OCI-LY1 (cell line): ENCODE data around the gene PTPRN2.

Source experiments
- H2AFZ ChIP-seq: fragments of 200-600 bp; sonication (generic), shearing (Covaris generic); 2 replicates; pipeline ENCODE4 v1.6.0; 2014; ENCODE audit warnings: antibody characterized with exemption, mild to moderate bottlenecking, low read length
- H3F3A ChIP-seq: fragments of 200-600 bp; sonication (generic), shearing (Covaris generic); 2 replicates; pipeline ENCODE4 v1.6.0; 2014; ENCODE audit warnings: mild to moderate bottlenecking, antibody characterized with exemption, low read length, moderate library complexity; ENCODE audit not compliant: insufficient read depth
- H3K27ac ChIP-seq: fragments of 200-600 bp; sonication (generic); 2 replicates; pipeline ENCODE4 v1.5.1; 2014; ENCODE audit warnings: low read length, mixed run types, mild to moderate bottlenecking, low read depth; ENCODE audit not compliant: poor library complexity, severe bottlenecking
- H3K27me3 ChIP-seq: fragments of 200-600 bp; sonication (generic); 2 replicates; pipeline ENCODE4 v1.6.0; 2014; ENCODE audit warnings: antibody characterized with exemption, mild to moderate bottlenecking, low read length, moderate library complexity; ENCODE audit not compliant: insufficient read depth
- H3K36me3 ChIP-seq: fragments of 200-600 bp; sonication (generic); 2 replicates; pipeline ENCODE4 v1.6.1; 2014; ENCODE audit warnings: mild to moderate bottlenecking, antibody characterized with exemption, low read length, moderate library complexity, mixed read lengths; ENCODE audit not compliant: insufficient read depth
- H3K4me1 ChIP-seq: fragments of 200-600 bp; sonication (generic); 2 replicates; pipeline ENCODE4 v1.5.1; 2014; ENCODE audit warnings: mild to moderate bottlenecking, low read length, moderate library complexity; ENCODE audit not compliant: insufficient read depth, severe bottlenecking
- H3K4me2 ChIP-seq: fragments of 200-600 bp; sonication (generic), shearing (Covaris generic); 2 replicates; pipeline ENCODE4 v1.6.1; 2014; ENCODE audit warnings: low read length
- H3K4me3 ChIP-seq: fragments of 200-600 bp; sonication (generic); 2 replicates; pipeline ENCODE4 v1.5.1; 2014; ENCODE audit warnings: low read length, low read depth, mild to moderate bottlenecking, mixed read lengths; ENCODE audit not compliant: poor library complexity, severe bottlenecking
- H3K79me2 ChIP-seq: fragments of 200-600 bp; shearing (Covaris generic); 2 replicates; pipeline ENCODE4 v1.6.1; 2016; ENCODE audit warnings: mixed run types, low read length, mixed read lengths; ENCODE audit not compliant: insufficient read depth
- H3K9ac ChIP-seq: fragments of 200-600 bp; sonication (generic), shearing (Covaris generic); 2 replicates; pipeline ENCODE4 v1.6.1; 2014; ENCODE audit warnings: mild to moderate bottlenecking, low read length, mixed read lengths
- H3K9me2 ChIP-seq: fragments of 200-600 bp; sonication (generic), shearing (Covaris generic); 2 replicates; pipeline ENCODE4 v1.6.1; 2014; ENCODE audit warnings: low read depth, mild to moderate bottlenecking, low read length, mixed read lengths
- H3K9me3 ChIP-seq: fragments of 200-600 bp; shearing (Covaris generic); 2 replicates; pipeline ENCODE4 v1.6.1; 2014; ENCODE audit warnings: low read length, mixed read lengths
- H4K20me1 ChIP-seq: fragments of 200-600 bp; sonication (generic), shearing (Covaris generic); 2 replicates; pipeline ENCODE4 v1.6.0; 2016; ENCODE audit warnings: mild to moderate bottlenecking, low read length; ENCODE audit not compliant: insufficient read depth
- EZH2 ChIP-seq: fragments of 200-600 bp; sonication (generic), shearing (Covaris generic); IDR thresholded peaks from 2 replicates; pipeline ENCODE4 v1.8.0; 2017; ENCODE audit warnings: borderline replicate concordance, mixed run types, mild to moderate bottlenecking, antibody characterized with exemption, low read length, moderate library complexity, mixed read lengths
- TF ChIP-seq, protein P1 (sequence below): fragments of 200-600 bp; sonication (generic), shearing (Covaris generic); IDR thresholded peaks from 2 replicates; pipeline ENCODE4 v1.5.1; 2017; ENCODE audit warnings: mild to moderate bottlenecking, antibody characterized with exemption, low read length, moderate library complexity, mixed read lengths

The PTPRN2 gene

DNA sequence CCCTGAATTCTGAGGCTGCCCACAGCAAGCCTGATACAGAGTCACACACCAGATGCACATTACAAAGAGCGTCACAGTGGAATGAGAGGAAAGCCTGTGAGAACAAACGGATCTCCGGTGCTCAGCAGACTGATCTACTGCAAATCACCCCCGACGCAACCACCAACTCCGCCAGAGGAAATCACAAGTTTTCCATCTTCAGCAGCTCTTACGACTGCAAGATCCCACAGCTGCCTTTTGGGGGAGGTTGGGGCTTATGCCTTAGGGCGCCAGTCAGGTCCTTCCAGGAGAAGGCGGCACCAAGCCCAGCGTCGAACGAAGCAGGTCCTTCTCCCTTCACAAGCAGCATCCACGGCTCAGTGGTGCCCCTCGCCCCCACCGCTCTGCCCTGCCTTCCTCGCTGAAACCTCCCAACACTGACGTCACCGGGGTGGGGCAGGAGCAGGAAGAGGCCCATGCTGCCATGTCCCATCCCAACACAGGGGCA is 32.5 kb downstream of the PTPRN2 start:
- Histone ChIP-seq H3K27ac (no peak overlapping the region), H3K4me2 (no peak overlapping the region), H3K36me3 (no peaks in the 10 kb centered on the region), H3F3A (no peaks in the 10 kb centered on the region), H3K9me3 (no peaks in the 10 kb centered on the region), H3K4me1 (no peaks in the 10 kb centered on the region), H3K79me2 (no peaks in the 10 kb centered on the region), H3K9me2 (no peaks in the 10 kb centered on the region), H4K20me1 (no peaks in the 10 kb centered on the region), H3K9ac (no peak overlapping the region), H3K4me3 (no peak overlapping the region), H3K27me3 (no peaks in the 10 kb centered on the region; the same call in 1 of the 2 replicates), H2AFZ (no peak overlapping the region)
- TF ChIP-seq EZH2 = no peak
- TF ChIP-seq, protein P1, sequence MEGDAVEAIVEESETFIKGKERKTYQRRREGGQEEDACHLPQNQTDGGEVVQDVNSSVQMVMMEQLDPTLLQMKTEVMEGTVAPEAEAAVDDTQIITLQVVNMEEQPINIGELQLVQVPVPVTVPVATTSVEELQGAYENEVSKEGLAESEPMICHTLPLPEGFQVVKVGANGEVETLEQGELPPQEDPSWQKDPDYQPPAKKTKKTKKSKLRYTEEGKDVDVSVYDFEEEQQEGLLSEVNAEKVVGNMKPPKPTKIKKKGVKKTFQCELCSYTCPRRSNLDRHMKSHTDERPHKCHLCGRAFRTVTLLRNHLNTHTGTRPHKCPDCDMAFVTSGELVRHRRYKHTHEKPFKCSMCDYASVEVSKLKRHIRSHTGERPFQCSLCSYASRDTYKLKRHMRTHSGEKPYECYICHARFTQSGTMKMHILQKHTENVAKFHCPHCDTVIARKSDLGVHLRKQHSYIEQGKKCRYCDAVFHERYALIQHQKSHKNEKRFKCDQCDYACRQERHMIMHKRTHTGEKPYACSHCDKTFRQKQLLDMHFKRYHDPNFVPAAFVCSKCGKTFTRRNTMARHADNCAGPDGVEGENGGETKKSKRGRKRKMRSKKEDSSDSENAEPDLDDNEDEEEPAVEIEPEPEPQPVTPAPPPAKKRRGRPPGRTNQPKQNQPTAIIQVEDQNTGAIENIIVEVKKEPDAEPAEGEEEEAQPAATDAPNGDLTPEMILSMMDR = no peak

DNA sequence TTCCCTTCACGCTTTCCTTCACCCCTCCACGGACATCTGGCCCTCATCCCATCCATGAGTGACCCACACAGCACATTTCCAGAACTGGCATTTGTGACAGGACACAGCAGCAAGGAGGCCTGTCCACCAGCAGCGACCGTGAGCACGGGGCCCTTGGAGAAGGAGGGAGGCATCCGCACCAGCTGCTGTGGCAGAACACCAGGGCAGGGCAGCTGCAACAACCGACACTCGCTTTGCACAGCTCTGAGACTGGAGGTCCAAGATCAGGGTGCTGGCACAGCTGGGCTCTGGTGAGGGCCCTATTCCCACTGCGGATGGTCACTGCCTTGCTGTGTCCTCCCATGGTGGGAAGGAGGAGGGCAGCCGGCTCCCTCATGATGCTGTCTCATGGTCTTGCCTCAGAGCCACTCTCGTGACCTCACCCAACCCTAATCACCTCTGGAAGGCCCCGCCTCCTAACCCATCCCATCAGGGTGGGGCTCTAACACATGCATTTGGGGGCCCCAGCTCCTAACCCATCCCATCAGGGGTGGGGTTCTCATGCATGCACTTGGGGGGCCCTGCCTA is 36.7 kb downstream of the PTPRN2 start:
- no peak for TF ChIP-seq EZH2
- TF ChIP-seq, protein P1 = no peak
- Histone ChIP-seq H3K4me3 (no peak overlapping the region), H3F3A (no peaks in the 10 kb centered on the region), H3K9ac (no peak overlapping the region), H3K79me2 (no peaks in the 10 kb centered on the region), H3K27ac (no peak overlapping the region), H4K20me1 (no peaks in the 10 kb centered on the region), H3K9me3 (no peaks in the 10 kb centered on the region), H3K27me3 (no peaks in the 10 kb centered on the region; the same call in 1 of the 2 replicates), H3K36me3 (no peaks in the 10 kb centered on the region), H3K4me2 (no peak overlapping the region), H3K4me1 (no peaks in the 10 kb centered on the region), H2AFZ (no peak overlapping the region), H3K9me2 (no peaks in the 10 kb centered on the region)

DNA sequence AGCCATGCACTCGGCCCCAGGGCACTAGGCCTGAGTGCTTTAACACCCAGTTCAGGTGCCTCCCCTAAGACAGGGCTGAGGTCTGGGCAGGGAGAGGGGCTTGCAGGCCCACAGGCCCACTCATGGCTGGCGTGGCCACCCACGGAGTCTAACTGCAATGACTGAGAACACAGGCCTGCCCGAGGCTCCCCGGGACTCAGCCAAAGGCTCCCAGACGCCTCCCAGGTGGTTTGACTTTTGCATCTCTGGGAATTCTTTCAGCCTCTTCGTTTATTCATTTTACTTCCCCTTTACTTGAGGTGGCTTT is 37.3 kb downstream of the PTPRN2 start:
- H3K4me3 ChIP-seq = no peak overlapping the region
- H3K27me3 ChIP-seq = no peaks in the 10 kb centered on the region; the same call in 1 of the 2 replicates
- TF ChIP-seq EZH2 = no peak
- TF ChIP-seq, protein P1 = no peak
- H3K27ac ChIP-seq = no peak overlapping the region
- peaks cover under 1% of the 10 kb centered on the region for H3K4me1 ChIP-seq
- no peak overlapping the region for H3K9ac ChIP-seq
- H3K79me2 ChIP-seq = no peaks in the 10 kb centered on the region
- H3K4me2 ChIP-seq = no peak overlapping the region
- H3F3A ChIP-seq = no peaks in the 10 kb centered on the region
- no peaks in the 10 kb centered on the region for H3K36me3 ChIP-seq
- H3K9me3 ChIP-seq = no peaks in the 10 kb centered on the region
- H4K20me1 ChIP-seq = no peaks in the 10 kb centered on the region
- H2AFZ ChIP-seq = no peak overlapping the region
- H3K9me2 ChIP-seq = no peaks in the 10 kb centered on the region
